Body of pancreas (tissue), 4 donors: ENCODE results near the gene RNU2-1. TPM values are rescaled to one million over a fixed set of nuclear protein-coding genes. Genes with fewer than 3 reads are reported as not detected.
"Not testable (repeated sequence)": the region's sequence is repeated elsewhere in the genome, so short reads cannot be mapped to it uniquely, and the experiment has no call there.

ENCODE experiments used
- ATAC-seq: fragments of 150-250 bp; one replicate; pipeline ENCODE4 v1.9.1; 2016
- DNase-seq, 4 donors: peaks; one replicate each; pipeline ENCODE4 v3.0.0-alpha.2; 2019
- H3K27ac ChIP-seq, 4 donors: fragments of 200-600 bp; sonication (generic); 1 replicate in 3 of 4; 2 replicates in 1 of 4; pipeline versions ENCODE4 v1.5.1 to v1.6.1; 2016 to 2019; ENCODE audit warnings: mild to moderate bottlenecking in 1 of 4, mixed read lengths in 1 of 4, moderate library complexity in 1 of 4
- H3K27me3 ChIP-seq, 2 donors: fragments of 200-600 bp; sonication (generic); one replicate each; pipeline ENCODE4 v1.6.0; 2016; ENCODE audit warnings: mild to moderate bottlenecking in 1 of 2
- H3K36me3 ChIP-seq, 2 donors: fragments of 200-600 bp; sonication (generic); replicated peaks in 1 of 2; 2 replicates each; pipeline ENCODE4 v1.5.1; 2016; ENCODE audit warnings: low read depth in 2 of 2; ENCODE audit not compliant: insufficient read depth in 1 of 2
- H3K4me1 ChIP-seq: fragments of 200-600 bp; sonication (generic); one replicate; pipeline ENCODE4 v1.6.0; 2016
- H3K4me3 ChIP-seq, 2 donors: fragments of 200-600 bp; sonication (generic); 1 replicate in 1 of 2; 2 replicates in 1 of 2; pipeline ENCODE4 v1.5.1; 2016 to 2019
- H3K9me3 ChIP-seq, 3 donors: fragments of 200-600 bp; sonication (generic); 1 replicate in 2 of 3; 2 replicates in 1 of 3; pipeline ENCODE4 v1.5.1; 2016
- WGBS, 2 donors: methylation state at CpG; one replicate each; pipeline ENCODE4 v1.1.5; 2017; 5-methylcytosine and 5-hydroxymethylcytosine counted together
- intact Hi-C: fragments of 100-400 bp; cut with DNase I; formaldehyde crosslinking; loops from one replicate; pipeline ENCODE4 v1.15.1; 2023
- total RNA-seq, 2 donors: library from RNA; depleted of rRNA; stranded (reverse); fragments of >200 nt; gene quantifications; one replicate each; pipeline ENCODE4 v1.1.0, GENCODE V29; 2016

Gene RNU2-1
- total RNA-seq, result not detected

GRCh38 chr17:43233877-43234276, at the start of gene RNU2-1:
Gene RNU2-1 (minus strand): TSS chr17:43233977.
- H3K4me1 ChIP-seq, ATAC-seq, H3K27me3 ChIP-seq, DNase-seq, intact Hi-C loops, H3K9me3 ChIP-seq, H3K36me3 ChIP-seq, H3K27ac ChIP-seq, H3K4me3 ChIP-seq: not testable (repeated sequence)
- WGBS, 2 donors, result no CpG with 5 or more reads among the region's 31 CpGs

- H3K27ac ChIP-seq, intact Hi-C loops, H3K4me1 ChIP-seq, H3K9me3 ChIP-seq, H3K4me3 ChIP-seq, DNase-seq, H3K36me3 ChIP-seq, H3K27me3 ChIP-seq: not testable (repeated sequence)
- no CpG with 5 or more reads among the region's 30 CpGs for WGBS, 2 donors
- peak; percentile 38 for ATAC-seq
These were observed 39.1 kb upstream of the RNU2-1 start for GRCh38 chr17:43272914-43273313.

DNA sequence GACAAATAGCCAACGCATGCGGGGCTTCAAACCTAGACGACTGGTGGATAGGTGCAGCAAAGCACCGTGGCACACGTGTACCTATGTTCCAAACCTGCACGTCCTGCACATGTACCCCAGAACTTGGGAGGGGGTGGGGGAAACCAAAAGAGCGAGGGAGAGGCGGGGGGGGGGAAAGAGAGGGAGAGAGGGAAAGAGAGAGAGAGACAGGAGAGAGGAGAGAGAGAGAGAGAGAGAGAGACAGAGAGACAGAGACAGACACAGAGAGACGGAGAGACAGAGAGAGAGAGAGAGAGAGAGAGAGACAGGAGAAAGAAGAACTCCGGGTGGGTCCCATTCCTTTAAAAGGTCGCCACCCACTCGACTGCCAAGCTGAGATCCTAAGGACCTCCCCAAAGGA, 38.7 kb upstream of the RNU2-1 start:
- intact Hi-C loops, result not testable (repeated sequence)

DNA sequence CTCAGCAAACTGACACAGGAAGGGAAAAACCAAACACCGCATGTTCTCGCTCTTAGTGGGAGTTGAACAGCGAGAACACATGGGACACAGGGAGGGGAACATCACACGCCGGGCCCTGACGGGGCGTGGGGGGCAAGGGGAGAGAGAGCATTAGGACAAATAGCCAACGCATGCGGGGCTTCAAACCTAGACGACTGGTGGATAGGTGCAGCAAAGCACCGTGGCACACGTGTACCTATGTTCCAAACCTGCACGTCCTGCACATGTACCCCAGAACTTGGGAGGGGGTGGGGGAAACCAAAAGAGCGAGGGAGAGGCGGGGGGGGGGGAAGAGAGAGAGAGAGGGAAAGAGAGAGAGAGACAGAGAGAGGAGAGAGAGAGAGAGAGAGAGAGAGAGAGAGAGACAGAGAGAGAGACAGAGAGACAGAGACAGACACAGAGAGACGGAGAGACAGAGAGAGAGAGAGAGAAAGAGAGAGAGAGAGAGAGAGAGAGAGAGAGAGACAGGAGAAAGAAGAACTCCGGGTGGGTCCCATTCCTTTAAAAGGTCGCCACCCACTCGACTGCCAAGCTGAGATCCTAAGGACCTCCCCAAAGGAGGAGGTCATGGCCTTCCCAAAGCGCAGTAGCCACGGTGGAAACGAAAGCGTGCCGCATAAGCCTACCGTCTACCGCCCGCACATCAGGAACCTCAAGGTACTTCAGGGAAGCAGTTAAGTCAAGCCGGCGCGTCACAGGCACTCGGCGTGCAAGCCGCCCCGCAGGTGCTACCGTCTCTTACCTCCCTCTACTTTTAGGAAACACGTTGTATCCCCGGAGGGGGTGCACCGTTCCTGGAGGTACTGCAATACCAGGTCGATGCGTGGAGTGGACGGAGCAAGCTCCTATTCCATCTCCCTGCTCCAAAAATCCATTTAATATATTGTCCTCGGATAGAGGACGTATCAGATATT, 37.1 kb upstream of the RNU2-1 start:
- peak; percentile 38 for ATAC-seq
- intact Hi-C loops, H3K9me3 ChIP-seq, H3K4me1 ChIP-seq, H3K27ac ChIP-seq, DNase-seq, H3K27me3 ChIP-seq, H3K36me3 ChIP-seq, H3K4me3 ChIP-seq: not testable (repeated sequence)
- WGBS, 2 donors, result no CpG with 5 or more reads among the region's 43 CpGs

More for the DNA sequence above, 38.7 kb upstream of the RNU2-1 start:
- H3K4me1 ChIP-seq, H3K4me3 ChIP-seq, ATAC-seq, H3K9me3 ChIP-seq, H3K27ac ChIP-seq, H3K36me3 ChIP-seq, H3K27me3 ChIP-seq: not testable (repeated sequence)
- WGBS, 2 donors, result no CpG with 5 or more reads among the region's 12 CpGs
- peak in 2 of 4 donors; percentile 0 to 1 for DNase-seq

GRCh38 chr17:43246456-43246855, 12.7 kb upstream of the RNU2-1 start:
- 32 to 58% methylated on average over 18 to 20 of the region's 23 CpGs for WGBS, 2 donors
- H3K9me3 ChIP-seq, H3K4me1 ChIP-seq, DNase-seq, H3K27me3 ChIP-seq, H3K36me3 ChIP-seq, H3K4me3 ChIP-seq, intact Hi-C loops, ATAC-seq: not testable (repeated sequence)
- peak overlapping the region in 2 of 4 donors; percentile 53 to 62 for H3K27ac ChIP-seq

DNA sequence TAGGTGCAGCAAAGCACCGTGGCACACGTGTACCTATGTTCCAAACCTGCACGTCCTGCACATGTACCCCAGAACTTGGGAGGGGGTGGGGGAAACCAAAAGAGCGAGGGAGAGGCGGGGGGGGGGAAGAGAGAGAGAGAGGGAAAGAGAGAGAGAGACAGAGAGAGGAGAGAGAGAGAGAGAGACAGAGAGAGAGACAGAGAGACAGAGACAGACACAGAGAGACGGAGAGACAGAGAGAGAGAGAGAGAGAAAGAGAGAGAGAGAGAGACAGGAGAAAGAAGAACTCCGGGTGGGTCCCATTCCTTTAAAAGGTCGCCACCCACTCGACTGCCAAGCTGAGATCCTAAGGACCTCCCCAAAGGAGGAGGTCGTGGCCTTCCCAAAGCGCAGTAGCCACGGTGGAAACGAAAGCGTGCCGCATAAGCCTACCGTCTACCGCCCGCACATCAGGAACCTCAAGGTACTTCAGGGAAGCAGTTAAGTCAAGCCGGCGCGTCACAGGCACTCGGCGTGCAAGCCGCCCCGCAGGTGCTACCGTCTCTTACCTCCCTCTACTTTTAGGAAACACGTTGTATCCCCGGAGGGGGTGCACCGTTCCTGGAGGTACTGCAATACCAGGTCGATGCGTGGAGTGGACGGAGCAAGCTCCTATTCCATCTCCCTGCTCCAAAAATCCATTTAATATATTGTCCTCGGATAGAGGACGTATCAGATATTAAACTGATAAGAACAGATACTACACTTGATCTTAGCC, 7.0 kb upstream of the RNU2-1 start:
- intact Hi-C loops, H3K9me3 ChIP-seq, H3K27ac ChIP-seq, H3K27me3 ChIP-seq, H3K4me1 ChIP-seq, DNase-seq, H3K36me3 ChIP-seq, H3K4me3 ChIP-seq: not testable (repeated sequence)
- peak; percentile 45 for ATAC-seq
- WGBS, 2 donors, result no CpG with 5 or more reads among the region's 34 CpGs

DNA sequence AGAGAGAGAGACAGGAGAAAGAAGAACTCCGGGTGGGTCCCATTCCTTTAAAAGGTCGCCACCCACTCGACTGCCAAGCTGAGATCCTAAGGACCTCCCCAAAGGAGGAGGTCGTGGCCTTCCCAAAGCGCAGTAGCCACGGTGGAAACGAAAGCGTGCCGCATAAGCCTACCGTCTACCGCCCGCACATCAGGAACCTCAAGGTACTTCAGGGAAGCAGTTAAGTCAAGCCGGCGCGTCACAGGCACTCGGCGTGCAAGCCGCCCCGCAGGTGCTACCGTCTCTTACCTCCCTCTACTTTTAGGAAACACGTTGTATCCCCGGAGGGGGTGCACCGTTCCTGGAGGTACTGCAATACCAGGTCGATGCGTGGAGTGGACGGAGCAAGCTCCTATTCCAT, 5.8 kb upstream of the RNU2-1 start:
- H3K27me3 ChIP-seq, H3K4me1 ChIP-seq, DNase-seq, H3K27ac ChIP-seq, H3K4me3 ChIP-seq, H3K9me3 ChIP-seq, intact Hi-C loops, H3K36me3 ChIP-seq: not testable (repeated sequence)
- ATAC-seq, result peak; percentile 42
- no CpG with 5 or more reads among the region's 26 CpGs for WGBS, 2 donors

GRCh38 chr17:43233263-43233662, 514 bp downstream of the RNU2-1 start:
- no CpG with 5 or more reads among the region's 15 CpGs for WGBS, 2 donors
- not testable (repeated sequence) for H3K4me1 ChIP-seq

GRCh38 chr17:43232021-43232699, 1.6 kb downstream of the RNU2-1 start:
- H3K27me3 ChIP-seq, H3K4me3 ChIP-seq, intact Hi-C loops, H3K36me3 ChIP-seq, H3K4me1 ChIP-seq, ATAC-seq, H3K9me3 ChIP-seq: not testable (repeated sequence)
- DNase-seq, result peak; percentile 46 to 64 (median 52)
- WGBS, 2 donors, result 34 to 73% methylated on average over 3 to 21 of the region's 24 CpGs
- H3K27ac ChIP-seq, result peak overlapping the region in 2 of 4 donors; percentile 0 to 15

More at GRCh38 chr17:43233263-43233662, 514 bp downstream of the RNU2-1 start:
- DNase-seq, intact Hi-C loops, H3K27ac ChIP-seq, H3K9me3 ChIP-seq, H3K27me3 ChIP-seq, H3K4me3 ChIP-seq, H3K36me3 ChIP-seq, ATAC-seq: not testable (repeated sequence)
